HG03378 (cell line): Measurements from ENCODE around the gene OR11A1.

Experiments used
- ATAC-seq: cut with Tn5 transposase; IDR thresholded peaks from one replicate; pipeline ENCODE4 v1.9.1; 2021; ENCODE audit warnings: mild to moderate bottlenecking, moderate library complexity; ENCODE audit not compliant: unreplicated experiment

The OR11A1 gene

DNA sequence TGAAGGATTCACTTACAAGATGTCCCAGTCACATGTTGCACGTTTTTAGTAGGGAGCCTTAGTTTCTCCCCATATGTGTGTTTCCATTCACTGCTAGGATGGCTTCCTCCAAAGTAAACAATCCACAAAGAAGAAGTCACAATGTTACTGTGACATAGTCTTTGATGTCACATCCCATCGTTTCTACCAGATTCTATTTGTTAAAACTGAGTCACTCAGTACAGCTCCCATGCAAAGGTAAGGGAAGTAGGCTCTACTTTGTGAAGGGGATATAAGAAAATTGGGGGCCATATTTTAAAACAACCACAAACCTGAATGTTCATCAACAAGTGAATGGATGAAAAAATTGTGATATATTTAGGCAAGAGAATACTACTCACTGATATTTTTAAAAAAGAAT is at the start of gene OR11A1, which contains the start of gene OR2H1:
TSS of gene OR11A1 (minus strand) at position 101 of the 400 bp plus-strand sequence. CDS start 29,430 bp downstream, outside the sequence.
TSS of gene OR2H1 (plus strand) at position 185 of the 400 bp plus-strand sequence. CDS start 4,615 bp downstream, outside the sequence.
- ATAC-seq = no peak

GRCh38 chr6:29506446-29507067 is 49.7 kb upstream of the OR11A1 start:
- ATAC-seq = no peak

- no peak for ATAC-seq
Measured at GRCh38 chr6:29505808-29506207, 48.9 kb upstream of the OR11A1 start.

DNA sequence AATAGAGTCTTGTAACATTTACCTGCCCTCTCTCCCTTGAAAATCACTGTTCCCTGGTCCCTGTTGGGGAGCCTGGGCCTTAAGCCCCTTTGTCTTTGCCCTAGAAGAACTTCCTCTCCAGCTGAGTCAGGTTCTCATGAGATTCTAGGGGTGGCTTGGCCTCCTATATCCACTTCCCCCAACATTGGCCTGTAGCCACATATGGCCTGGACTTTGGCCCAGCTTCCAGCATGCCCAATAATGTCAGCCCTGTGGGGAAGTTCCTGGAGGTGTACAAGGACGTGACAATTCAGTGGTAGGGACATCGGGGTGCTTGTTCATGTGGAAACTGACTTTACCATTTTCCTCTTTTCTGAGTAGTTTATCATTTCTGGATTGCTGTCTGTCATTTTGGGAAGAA is 48.1 kb upstream of the OR11A1 start:
- no peak for ATAC-seq

DNA sequence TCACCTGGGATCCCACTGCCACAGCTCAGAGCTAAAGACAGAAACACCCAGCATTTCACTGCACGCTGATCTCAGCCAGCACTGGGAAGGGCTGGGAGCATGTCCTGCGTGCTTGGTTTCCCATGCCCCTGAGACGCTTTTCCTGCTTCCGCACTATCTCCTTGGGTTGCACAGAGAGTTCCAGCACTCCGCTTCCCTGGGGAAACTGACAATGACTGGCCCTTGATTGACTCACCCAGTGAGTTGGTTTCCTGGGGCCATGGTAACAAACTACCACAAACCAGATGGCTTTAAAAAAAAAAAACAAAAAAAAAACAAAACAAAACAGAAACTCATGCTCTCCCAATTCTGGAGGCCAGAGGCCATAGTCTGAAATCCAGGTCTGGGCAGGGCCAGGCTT is 45.7 kb upstream of the OR11A1 start:
- no peak for ATAC-seq

DNA sequence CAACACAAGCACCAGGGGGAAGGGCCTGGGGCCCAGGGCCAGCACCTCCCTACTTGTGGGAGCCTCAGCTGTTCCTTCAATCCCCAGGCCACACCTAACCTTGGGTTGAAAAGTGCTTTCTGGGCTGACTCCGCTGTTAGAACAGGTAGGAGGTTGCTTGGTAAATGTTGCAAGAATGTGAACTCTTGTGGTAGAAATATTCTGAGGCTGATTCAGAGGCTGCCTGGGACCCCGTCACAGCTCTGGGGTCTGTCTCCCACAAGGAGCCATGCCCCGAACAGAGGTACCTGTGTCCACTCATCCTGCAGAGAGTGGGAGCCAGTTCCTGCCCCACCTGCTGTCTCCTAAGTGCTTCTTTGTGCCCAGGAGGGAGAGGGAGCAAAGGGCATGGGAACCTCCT is 45.3 kb upstream of the OR11A1 start:
- ATAC-seq = no peak

GRCh38 chr6:29501106-29501505 is 44.2 kb upstream of the OR11A1 start:
- no peak for ATAC-seq

DNA sequence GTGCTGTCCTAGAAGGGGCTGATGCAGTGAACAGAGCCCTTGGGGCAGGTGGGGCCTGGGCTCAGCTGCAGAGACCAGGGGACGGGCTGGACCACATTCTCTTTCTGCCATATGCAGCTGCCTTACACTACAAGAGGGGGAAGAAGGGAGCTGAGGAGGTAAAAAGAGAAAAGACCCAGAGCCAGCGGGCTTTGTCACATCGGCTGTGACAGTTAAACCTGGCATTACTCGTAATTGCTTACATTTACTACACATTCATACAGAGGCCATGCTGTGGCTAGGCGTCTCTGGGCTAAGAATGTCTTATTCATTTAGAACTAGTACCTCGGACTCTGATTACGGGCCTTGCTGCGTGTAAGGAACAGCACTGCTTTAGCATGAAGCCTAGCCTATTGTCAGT is 43.7 kb upstream of the OR11A1 start:
- ATAC-seq = no peak

DNA sequence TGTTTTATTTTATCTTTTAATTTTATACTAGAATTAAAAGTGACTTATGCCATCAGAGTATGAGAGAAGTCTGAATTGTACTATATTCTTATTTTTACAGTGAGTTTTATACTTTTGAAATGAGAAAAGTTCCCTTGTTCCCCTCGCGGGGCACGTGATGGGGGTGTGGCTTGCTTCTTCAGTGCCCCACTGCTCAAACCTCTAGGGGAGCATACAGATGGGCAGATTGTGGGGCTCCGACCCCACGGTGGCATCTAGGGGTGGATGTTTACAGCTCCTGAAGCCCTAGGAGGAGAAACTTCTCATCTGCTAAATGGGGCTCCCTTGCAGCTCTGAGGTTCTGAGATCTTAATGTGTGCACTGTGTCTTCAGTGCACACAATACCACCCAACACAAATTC is 42.8 kb upstream of the OR11A1 start:
- ATAC-seq = no peak

DNA sequence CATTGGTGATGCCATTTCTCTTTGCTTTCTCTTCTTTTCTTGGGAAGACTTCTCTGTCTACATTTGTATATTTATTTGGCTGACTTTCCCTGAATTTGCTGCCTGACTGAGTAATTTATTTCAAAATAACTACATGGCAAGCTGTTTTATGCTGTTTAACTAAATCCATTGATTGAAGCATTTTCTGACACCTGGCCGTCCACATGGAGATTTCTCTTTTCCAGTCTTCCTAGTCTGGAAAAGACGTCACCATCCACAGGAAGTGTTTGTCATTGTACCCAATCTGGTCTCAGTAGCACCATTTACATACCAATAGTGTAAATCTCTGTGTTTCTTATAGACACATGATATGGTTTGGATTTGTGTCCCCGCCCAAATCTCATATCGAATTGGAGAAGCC is 40.1 kb upstream of the OR11A1 start:
- no peak for ATAC-seq

GRCh38 chr6:29495571-29495970 is 38.7 kb upstream of the OR11A1 start:
- no peak for ATAC-seq

GRCh38 chr6:29494131-29494530 is 37.3 kb upstream of the OR11A1 start:
- ATAC-seq = no peak

- ATAC-seq = no peak
Measured at GRCh38 chr6:29493261-29493660, 36.4 kb upstream of the OR11A1 start.

GRCh38 chr6:29491574-29491973 is 34.7 kb upstream of the OR11A1 start:
- no peak for ATAC-seq

DNA sequence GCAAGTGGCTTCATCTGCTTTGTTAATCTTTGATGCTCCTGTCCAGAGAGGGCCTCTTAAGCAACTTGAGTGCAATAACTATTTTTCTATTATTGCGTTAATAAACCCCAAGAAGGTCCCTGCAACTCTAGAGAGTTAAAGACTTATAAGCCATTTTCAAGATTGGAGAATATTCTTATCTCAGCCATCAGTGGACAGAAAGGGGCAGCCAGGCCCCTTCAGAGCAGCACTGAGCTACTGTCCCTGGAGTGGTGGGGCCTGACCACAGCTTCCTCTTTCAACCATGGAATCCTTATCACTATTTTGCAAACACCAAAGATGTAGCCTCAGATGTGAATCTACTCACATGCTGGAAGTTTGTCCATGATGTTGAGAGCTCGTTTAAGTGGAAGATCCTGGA is 33.7 kb upstream of the OR11A1 start:
- no peak for ATAC-seq

GRCh38 chr6:29490055-29490454 is 33.2 kb upstream of the OR11A1 start:
- no peak for ATAC-seq

DNA sequence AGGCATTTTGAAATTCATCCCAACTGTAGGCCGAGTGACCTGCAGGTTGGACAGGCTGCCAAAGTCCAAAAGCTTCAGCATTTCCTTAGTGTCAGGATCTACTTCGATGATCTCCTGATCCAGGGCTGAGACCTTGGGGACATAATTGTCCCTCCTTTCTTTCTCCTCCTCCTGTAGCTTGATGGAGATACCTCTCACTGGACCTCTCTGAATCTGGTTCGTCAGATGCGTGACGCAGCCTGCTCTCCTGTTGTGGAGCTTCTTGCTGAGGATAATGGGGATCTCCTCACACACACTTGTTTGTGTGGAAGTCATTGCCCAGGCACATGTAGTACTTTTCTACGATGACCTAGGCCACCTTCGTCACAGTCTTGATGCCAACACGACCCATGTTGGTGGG is 32.4 kb upstream of the OR11A1 start:
- no peak for ATAC-seq

DNA sequence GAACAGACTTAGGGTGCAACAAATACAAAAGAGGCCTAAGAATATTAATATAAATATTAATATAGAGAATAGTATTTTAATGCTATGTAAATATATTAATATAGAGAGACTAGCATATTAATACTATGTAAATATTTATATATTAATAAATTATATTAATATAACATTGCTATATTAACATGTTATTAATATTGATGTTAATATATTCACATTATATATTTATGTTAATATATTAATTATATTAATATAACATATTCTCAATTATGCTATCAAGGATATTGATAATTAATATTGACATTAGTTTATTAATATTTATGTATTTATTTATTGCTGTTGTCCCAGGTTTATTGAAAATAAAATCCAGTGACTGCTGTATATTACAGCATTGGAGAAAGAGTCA is 32.0 kb upstream of the OR11A1 start:
- no peak for ATAC-seq

- no peak for ATAC-seq
Measured at GRCh38 chr6:29487660-29488059, 30.8 kb upstream of the OR11A1 start, which contains the start of gene MAS1L. Gene MAS1L, minus strand, starts transcription at chr6:29487956. Its CDS starts 54 bp downstream, at chr6:29487902.

DNA sequence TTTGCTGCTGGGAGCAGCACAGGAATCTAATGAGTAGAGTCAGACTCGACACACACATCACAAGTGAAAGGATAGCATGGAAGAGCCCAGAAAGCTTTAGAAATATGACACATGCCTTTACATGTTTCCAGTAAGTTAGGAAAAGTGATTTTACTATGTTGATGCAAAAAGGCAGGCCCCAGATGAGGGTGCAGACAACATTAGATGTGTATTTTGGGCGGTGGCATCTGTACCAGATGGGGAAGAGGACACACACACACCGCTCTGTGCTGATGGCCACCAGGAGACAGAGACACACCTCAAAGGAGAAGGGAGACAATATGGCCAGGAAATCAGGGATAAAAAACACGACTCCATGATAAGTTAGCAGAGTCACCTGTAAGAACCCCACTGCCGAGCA is 30.3 kb upstream of the OR11A1 start:
- ATAC-seq = no peak

- no peak for ATAC-seq
Measured at GRCh38 chr6:29486577-29486976, 29.7 kb upstream of the OR11A1 start.

- ATAC-seq = no peak
Measured at GRCh38 chr6:29483735-29484134, 26.9 kb upstream of the OR11A1 start.

DNA sequence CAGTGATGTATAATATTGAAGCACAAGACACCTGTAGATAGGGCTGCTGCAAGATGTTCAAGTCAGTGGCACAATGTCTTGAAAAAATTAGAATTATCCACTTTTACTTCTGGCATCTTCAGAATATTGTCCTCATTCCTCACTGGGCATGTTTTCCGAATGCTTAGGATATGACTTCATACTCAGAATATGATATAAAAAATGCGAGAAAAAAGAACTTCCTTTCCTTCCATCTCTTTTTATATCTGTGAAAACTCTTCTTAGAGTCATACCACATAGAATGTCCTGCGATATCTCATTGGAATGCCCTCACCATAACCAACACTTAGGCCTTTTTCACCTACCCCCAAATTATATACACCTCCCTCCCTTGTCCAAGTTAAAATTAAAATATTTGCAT is 26.3 kb upstream of the OR11A1 start:
- ATAC-seq = no peak
